K562 (cell line): ENCODE data around the gene SIGLEC7. TPM values are rescaled to one million over a fixed set of nuclear protein-coding genes. Genes with fewer than 3 reads are reported as not detected.

Experiments
- ATAC-seq: fragments of 200-7000 bp; cut with Tn5 transposase; 3 replicates; pipeline ENCODE4 v1.9.1; 2020; ENCODE audit warnings: moderate library complexity
- BruUV-seq: library from RNA; stranded (reverse); fragments of 400-500 nt; replicated peaks from 2 replicates; lab custom pipeline; 2021; lab: Mats Ljungman, UMichigan
- CTCF ChIA-PET: fragments of 300-600 bp; formaldehyde crosslinking; extraction: SDS; loops from one replicate; lab custom pipeline; 2021; ENCODE audit warnings: low intra/inter-chr PET ratio; lab: Yijun Ruan, JAX
- POLR2A ChIA-PET: fragments of 300-600, 350-650 bp; sonication (Branson Sonifier 250); formaldehyde crosslinking; extraction: SDS; loops from one replicate; lab custom pipeline; 2021; ENCODE audit warnings: antibody characterized with exemption, inconsistent platforms; lab: Yijun Ruan, JAX
- DNase-seq, 4 experiments: peaks; one replicate each; pipeline versions ENCODE4 v3.0.0 to v3.0.0-alpha.2; 2011 to 2018; ENCODE audit warnings: low spot score in 3 of 4, mixed read lengths in 3 of 4; ENCODE audit errors: extremely low read depth in 1 of 4
- FAIRE-seq: peaks from 2 replicates; lab custom pipeline; 2011; peaks lifted over from hg19 to GRCh38; lab: Jason Lieb, UNC
- H2AFZ ChIP-seq: 2 replicates; pipeline ENCODE4 v1.6.0; 2011; ENCODE audit warnings: low read depth, low read length, control low read depth, inconsistent platforms
- H3K27ac ChIP-seq: fragments of 200-600 bp; 3 replicates; pipeline ENCODE4 v1.8.0; 2011; ENCODE audit warnings: low read depth, mild to moderate bottlenecking, control low read depth, inconsistent platforms, low read length, moderate library complexity, mixed read lengths; ENCODE audit errors: extremely low read depth
- H3K27me3 ChIP-seq, 2 experiments: fragments of 300-600 bp in 1 of 2; 2 replicates in 1 of 2; 3 replicates in 1 of 2; pipeline versions ENCODE4 v1.6.0 to v1.8.0; 2011; ENCODE audit warnings: inconsistent platforms in 2 of 2, low read length in 2 of 2, mild to moderate bottlenecking in 1 of 2, mixed read lengths in 1 of 2, moderate library complexity in 1 of 2; ENCODE audit not compliant: control insufficient read depth in 2 of 2, insufficient read depth in 2 of 2
- H3K36me3 ChIP-seq: fragments of 300-600 bp; 3 replicates; pipeline ENCODE4 v1.8.0; 2011; ENCODE audit warnings: mild to moderate bottlenecking, low read length, inconsistent platforms; ENCODE audit not compliant: control insufficient read depth, insufficient read depth
- H3K4me1 ChIP-seq, 2 experiments: fragments of 200-600 bp in 1 of 2; replicated peaks in 1 of 2; 2 replicates in 1 of 2; 3 replicates in 1 of 2; pipeline versions ENCODE4 v1.5.1 to v1.8.0; 2011; ENCODE audit warnings: inconsistent platforms in 2 of 2, low read length in 2 of 2, mild to moderate bottlenecking in 1 of 2, mixed read lengths in 1 of 2, moderate library complexity in 1 of 2; ENCODE audit not compliant: control insufficient read depth in 2 of 2, insufficient read depth in 2 of 2
- H3K4me2 ChIP-seq: 2 replicates; pipeline ENCODE4 v1.6.1; 2011; ENCODE audit warnings: low read length, control low read depth, inconsistent platforms, mixed read lengths; ENCODE audit not compliant: insufficient read depth
- H3K4me3 ChIP-seq: fragments of 200-600 bp; sonication (generic), shearing (Covaris generic); 2 replicates; pipeline ENCODE4 v1.5.1; 2016; ENCODE audit warnings: control low read depth, inconsistent platforms
- H3K79me2 ChIP-seq: fragments of 200-600 bp; 3 replicates; pipeline ENCODE4 v1.8.0; 2011; ENCODE audit warnings: low read length, inconsistent platforms; ENCODE audit not compliant: control insufficient read depth, insufficient read depth
- H3K9ac ChIP-seq, 2 experiments: 2 replicates each; pipeline versions ENCODE4 v1.6.0 to v1.6.1; 2011; ENCODE audit warnings: low read depth in 2 of 2, low read length in 2 of 2, control low read depth in 1 of 2, inconsistent platforms in 1 of 2, mild to moderate bottlenecking in 1 of 2, mixed read lengths in 1 of 2; ENCODE audit not compliant: insufficient read depth in 1 of 2
- H3K9me1 ChIP-seq: one replicate; pipeline ENCODE4 v1.6.0; 2011; ENCODE audit warnings: inconsistent platforms, mild to moderate bottlenecking, low read length, moderate library complexity; ENCODE audit not compliant: control insufficient read depth, insufficient read depth
- H3K9me3 ChIP-seq: replicated peaks from 2 replicates; pipeline ENCODE4 v1.5.1; 2011; ENCODE audit warnings: low read depth, low read length, inconsistent platforms; ENCODE audit not compliant: control insufficient read depth, insufficient read depth
- H4K20me1 ChIP-seq: replicated peaks from 2 replicates; pipeline ENCODE4 v1.6.1; 2011; ENCODE audit warnings: low read length, inconsistent platforms, mixed read lengths; ENCODE audit not compliant: control insufficient read depth, insufficient read depth
- CHD4 ChIP-seq: fragments of 200-600 bp; sonication (generic); IDR thresholded peaks from 3 replicates; pipeline ENCODE4 v1.6.1; 2012; ENCODE audit warnings: low read depth, mild to moderate bottlenecking, mixed read lengths, low read length, inconsistent platforms; ENCODE audit not compliant: insufficient read depth, insufficient replicate concordance, poor library complexity, severe bottlenecking
- CXXC5 ChIP-seq: fragments of 250-450 bp; sonication (Bioruptor Pico); IDR thresholded peaks from 2 replicates; pipeline ENCODE4 v1.8.0; 2022; ENCODE audit warnings: inconsistent platforms, mild to moderate bottlenecking, moderate library complexity
- DEAF1 ChIP-seq: fragments of 450-650 bp; formaldehyde crosslinking; IDR thresholded peaks from 2 replicates; pipeline ENCODE4 v1.4.0; 2020; ENCODE audit warnings: mild to moderate bottlenecking, moderate library complexity
- NFIX ChIP-seq: fragments of 250-450 bp; sonication (Bioruptor Pico); IDR thresholded peaks from 2 replicates; pipeline ENCODE4 v1.4.0; 2020; ENCODE audit warnings: low read depth, mild to moderate bottlenecking, moderate library complexity
- PRPF4 ChIP-seq: fragments of 200-400 bp; formaldehyde crosslinking; IDR thresholded peaks from one replicate; pipeline ENCODE4 v1.6.1; 2017; ENCODE audit warnings: low read length, low read depth, mild to moderate bottlenecking; ENCODE audit not compliant: insufficient read depth, poor library complexity, severe bottlenecking
- RAD21 ChIP-seq, 2 experiments: fragments of 250-450 bp in 1 of 2; fragments of 450-650 bp in 1 of 2; sonication (Bioruptor Pico) in 1 of 2; formaldehyde crosslinking in 1 of 2; IDR thresholded peaks in 1 of 2; conservative IDR thresholded peaks in 1 of 2; 2 replicates each; pipeline versions ENCODE4 v1.4.0 to v1.8.0; 2020 to 2022; ENCODE audit warnings: mild to moderate bottlenecking in 2 of 2, moderate library complexity in 1 of 2
- TFAP4 ChIP-seq: sonication (generic); formaldehyde crosslinking; IDR thresholded peaks from 2 replicates; pipeline ENCODE4 v1.8.0; 2022; ENCODE audit warnings: missing genetic modification reagents, mild to moderate bottlenecking, moderate library complexity, borderline replicate concordance
- XRCC3 ChIP-seq: fragments of 450-650 bp; IDR thresholded peaks from 2 replicates; pipeline ENCODE4 v1.6.1; 2017; ENCODE audit warnings: mild to moderate bottlenecking, moderate library complexity
- ZNF121 ChIP-seq: sonication (generic); formaldehyde crosslinking; conservative IDR thresholded peaks from 2 replicates; pipeline ENCODE4 v1.8.0; 2022; ENCODE audit warnings: missing genetic modification reagents
- ZNF311 ChIP-seq: fragments of 250-450 bp; sonication (Bioruptor Pico); IDR thresholded peaks from 2 replicates; pipeline ENCODE4 v1.4.0; 2020; ENCODE audit warnings: mild to moderate bottlenecking, moderate library complexity
- ZNF561 ChIP-seq: fragments of 450-650 bp; formaldehyde crosslinking; conservative IDR thresholded peaks from 2 replicates; pipeline ENCODE4 v1.4.0; 2020; ENCODE audit warnings: mild to moderate bottlenecking, moderate library complexity
- WGBS: fragments of 100-300 bp; shearing (Covaris generic); methylation state at CpG from one replicate; pipeline ENCODE4 v1.1.6; 2016; ENCODE audit warnings: low coverage, mixed read lengths; ENCODE audit not compliant: insufficient coverage; ENCODE audit errors: missing lambda C conversion rate; 5-methylcytosine and 5-hydroxymethylcytosine counted together
- in situ Hi-C: fragments of 300-500 bp; cut with MboI; formaldehyde crosslinking; loops from 4 replicates; pipeline ENCODE4 v1.15.0; 2018; ENCODE audit warnings: inconsistent platforms, mixed read lengths
- intact Hi-C: fragments of 100-400 bp; cut with micrococcal nuclease; formaldehyde crosslinking; loops from 2 replicates; pipeline ENCODE4 v1.14.2; 2022
- polyA plus RNA-seq, 8 experiments: library from polyadenylated mRNA; depleted of rRNA in 4 of 8; stranded (reverse) in 5 of 8; unstranded in 3 of 8; fragments of >200 nt; fragmentation: Nextera tagmentation in 2 of 8; fragmentation: Illumina TruSeq in 1 of 8; extraction: Ambion mirVana in 2 of 8; extraction: Trizol in 1 of 8; gene quantifications; 2 replicates each; pipeline versions ENCODE4 v1.2.1 to v1.2.3, GENCODE V29; 2011 to 2014; ENCODE audit warnings: inconsistent platforms in 1 of 8, missing spikeins in 1 of 8
- total RNA-seq, 7 experiments: library from RNA; depleted of rRNA in 6 of 7; stranded (reverse); fragments of >200 nt in 6 of 7; fragmentation: Illumina TruSeq in 2 of 7; extraction: Trizol in 2 of 7; gene quantifications; 2 replicates each; pipeline versions ENCODE4 v1.2.1 to v1.2.3, GENCODE V29; 2011 to 2021; ENCODE audit warnings: low replicate concordance in 1 of 7

The SIGLEC7 gene
- total and polyA plus RNA-seq, 9 of the 15 experiments (the other 6 are each of a cell fraction or from before 2014, with no cell fraction given), result 0.10 to 0.12 TPM; not detected in 7

GRCh38 chr19:51101171-51101865 is 40.8 kb upstream of the SIGLEC7 start:
- intact Hi-C loops, result no loop called here
- Histone ChIP-seq H4K20me1 (peaks cover 8% of the 10 kb centered on the region), H2AFZ (no peak overlapping the region), H3K4me3 (no peak overlapping the region), H3K79me2 (peaks cover 15% of the 10 kb centered on the region), H3K27ac (no peak overlapping the region), H3K9ac (no peak overlapping the region), H3K4me1 (peaks cover 0 to 4% of the 10 kb centered on the region in 2 experiments; a peak in 1 of 5 replicates)
- no TSS peak for BruUV-seq
- POLR2A ChIA-PET, result no interaction called here
- DNase-seq (no peak), ATAC-seq (no peak)
- TF ChIP-seq PRPF4 (no peak), XRCC3 (no peak), NFIX (no peak), RAD21 (CRISPR knock-in tag; conservative IDR thresholded peaks at IDR 0.05 in 1 of 2, IDR thresholded peaks at IDR 0.05 in 1 of 2) (no peak), TFAP4 (CRISPR knock-in tag) (no peak), ZNF121 (CRISPR knock-in tag) (no peak), DEAF1 (CRISPR knock-in tag) (no peak), CXXC5 (CRISPR knock-in tag) (no peak), ZNF311 (CRISPR knock-in tag) (no peak), CHD4 (no peak), ZNF561 (CRISPR knock-in tag) (no peak)
- TF ChIP-seq, all 486 proteins: peak for 0
- H3K9me1 ChIP-seq, result peaks cover 5% of the 10 kb centered on the region
- no peaks in the 10 kb centered on the region for H3K9me3 ChIP-seq
- no peaks in the 10 kb centered on the region for H3K27me3 ChIP-seq
- peaks cover 47% of the 10 kb centered on the region; the same call in 2 of the 3 replicates for H3K36me3 ChIP-seq
- peak; percentile 35 for FAIRE-seq
- CTCF ChIA-PET, result no interaction called here
- no peak overlapping the region for H3K4me2 ChIP-seq
- WGBS, result 72% methylated on average over 5 of the region's 5 CpGs
- in situ Hi-C loops, result no loop called here
